Hematopoietic multipotent progenitor cell (in vitro differentiated cells): ENCODE measurements around the gene IL32. TPM values are rescaled to one million over a fixed set of nuclear protein-coding genes. Genes with fewer than 3 reads are reported as not detected.

Source experiments
- DNase-seq, 3 donors: peaks; one replicate each; pipeline ENCODE4 v3.0.0-alpha.2; 2011 to 2015; ENCODE audit warnings: low read depth in 2 of 3, low spot score in 2 of 3
- small RNA-seq: library from RNA; depleted of rRNA; stranded (forward); fragments of <200 nt; gene quantifications from one replicate; pipeline ENCODE3, GENCODE V24; 2012
- total RNA-seq: library from RNA; depleted of rRNA; stranded (reverse); fragments of >200 nt; gene quantifications from one replicate; pipeline ENCODE4 v1.2.3, GENCODE V29; 2012

IL32 gene
- total RNA-seq, 1 donor = 0.54 TPM

DNA sequence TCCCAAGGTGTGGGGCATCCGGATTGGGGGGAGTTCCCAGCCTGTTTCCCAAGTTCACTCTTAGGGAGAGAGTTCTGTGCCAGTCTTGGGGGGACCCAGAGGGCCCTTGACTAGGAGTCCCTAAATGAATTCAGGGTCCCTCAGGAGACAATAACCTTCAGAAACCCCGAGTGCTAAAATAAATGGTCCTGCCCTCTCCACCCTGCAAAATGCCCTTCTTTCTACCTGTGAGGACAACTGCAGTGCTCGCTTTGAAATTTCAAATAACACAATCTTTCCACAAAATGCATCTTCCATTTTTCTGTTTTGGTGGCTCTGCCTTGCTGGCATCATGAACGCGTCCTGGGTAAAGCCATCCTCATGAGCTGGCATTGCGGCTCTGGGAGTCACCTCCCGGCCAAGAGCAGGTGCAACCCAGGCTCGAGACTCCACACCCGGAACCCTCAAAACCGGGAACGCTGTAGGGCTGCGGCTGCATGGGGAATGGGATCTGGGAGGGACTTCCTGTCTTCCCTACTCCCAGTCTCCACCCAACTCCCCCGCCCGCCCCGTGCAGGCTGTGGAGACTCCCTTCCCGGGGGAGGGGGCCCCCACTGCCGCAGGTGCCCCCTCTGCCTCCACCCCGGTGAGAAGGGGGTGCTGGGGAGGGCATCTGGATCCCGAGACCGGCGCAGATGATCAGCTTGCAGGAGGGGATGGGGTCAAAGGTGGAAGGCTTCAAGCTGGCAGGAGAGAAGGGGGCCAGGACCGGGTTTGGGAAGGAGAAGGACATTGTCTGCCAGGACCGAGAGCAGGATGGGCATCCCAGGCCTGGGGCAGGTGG is 46.8 kb downstream of the IL32 start, which contains the start of gene ZNF205:
TSS of gene ZNF205 (plus strand) at position 529 of the 823 bp plus-strand sequence. CDS start 845 bp downstream, outside the sequence.
- no peak for DNase-seq

DNA sequence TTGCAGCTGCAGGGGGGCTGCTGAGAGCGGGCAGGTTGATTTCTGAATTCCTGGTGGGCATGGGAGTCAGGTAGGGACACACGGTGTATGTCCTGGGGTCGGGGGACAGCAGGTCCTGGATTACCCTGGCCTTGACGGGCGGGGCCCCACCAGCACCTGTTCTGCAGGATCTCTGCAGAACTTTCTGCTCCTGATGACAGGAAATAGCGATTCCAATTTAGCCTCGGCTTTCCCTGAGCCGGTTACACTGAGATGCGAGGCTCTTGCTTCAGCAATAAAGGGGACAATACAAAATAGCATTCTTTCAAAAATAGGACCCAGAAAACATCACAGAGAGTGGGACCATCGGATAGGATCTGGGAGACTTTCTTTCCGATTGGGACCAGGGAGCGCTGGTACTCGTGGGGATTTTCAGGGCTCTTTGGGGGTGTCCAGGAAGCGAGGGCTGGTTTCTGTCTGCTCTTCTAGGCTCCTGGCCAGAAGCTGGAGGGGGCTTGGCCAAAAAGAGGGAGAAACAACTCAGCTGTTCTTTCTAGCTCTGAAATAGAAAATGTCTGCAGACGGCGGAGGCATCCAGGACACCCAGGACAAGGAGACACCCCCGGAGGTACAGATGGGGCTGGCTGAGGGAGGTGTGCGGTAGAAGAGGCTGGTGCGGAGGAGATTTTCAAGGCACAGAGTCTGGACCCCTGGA is 47.6 kb downstream of the IL32 start:
- no peak for DNase-seq

DNA sequence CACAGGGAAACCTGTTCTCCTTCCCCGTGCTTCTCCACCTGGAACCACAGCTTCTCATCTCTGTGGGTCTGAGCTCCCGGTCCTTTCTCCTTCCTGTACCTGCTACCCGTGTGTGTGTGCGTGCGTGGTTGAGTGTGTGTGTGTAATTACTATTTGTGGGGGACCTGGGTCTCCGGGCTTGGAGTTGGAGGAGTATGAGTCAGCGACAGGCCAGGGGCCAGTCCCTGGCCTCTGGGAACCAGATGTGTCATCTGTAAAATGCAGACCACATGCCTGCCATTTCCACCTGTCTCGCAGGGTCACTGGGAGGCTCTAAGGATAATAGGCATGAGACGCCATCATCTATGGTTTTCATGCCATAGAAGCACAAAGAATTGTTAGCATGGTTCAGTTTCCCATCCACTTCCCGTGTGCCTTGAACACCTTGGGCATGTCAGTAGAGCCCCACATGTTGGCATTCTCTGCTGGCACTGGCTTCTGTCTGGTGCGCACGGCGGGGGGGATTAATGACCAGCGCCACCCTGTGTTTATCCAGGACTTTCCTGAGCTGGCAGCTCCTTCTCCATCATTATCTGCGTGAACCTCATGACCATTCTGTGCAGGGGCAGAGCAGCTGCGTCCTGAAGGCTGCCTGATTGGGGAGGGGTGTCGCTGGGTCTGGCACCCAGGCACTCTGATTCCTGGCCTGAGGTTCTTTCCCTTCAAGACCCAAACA is 48.5 kb downstream of the IL32 start:
- DNase-seq = no peak

DNA sequence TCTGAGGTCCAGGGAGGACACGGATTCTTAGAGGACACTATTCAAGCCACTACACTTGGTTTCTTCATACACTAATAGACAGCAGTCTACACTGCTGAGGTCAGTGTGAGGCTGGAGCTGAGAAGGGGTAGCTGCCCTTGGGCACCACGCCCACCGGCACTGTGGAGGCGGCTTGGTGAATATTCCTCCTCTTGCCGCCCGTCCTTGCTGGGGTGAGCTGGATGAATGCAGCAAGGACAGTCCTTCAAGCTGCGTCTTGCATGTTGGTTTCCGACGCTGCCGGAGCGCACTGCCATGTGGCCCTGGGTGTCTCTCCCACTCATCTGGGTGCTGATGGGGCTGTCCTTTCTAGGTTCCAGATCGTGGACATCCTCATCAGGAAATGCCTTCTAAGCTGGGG is 49.6 kb downstream of the IL32 start:
- no peak for DNase-seq

DNA sequence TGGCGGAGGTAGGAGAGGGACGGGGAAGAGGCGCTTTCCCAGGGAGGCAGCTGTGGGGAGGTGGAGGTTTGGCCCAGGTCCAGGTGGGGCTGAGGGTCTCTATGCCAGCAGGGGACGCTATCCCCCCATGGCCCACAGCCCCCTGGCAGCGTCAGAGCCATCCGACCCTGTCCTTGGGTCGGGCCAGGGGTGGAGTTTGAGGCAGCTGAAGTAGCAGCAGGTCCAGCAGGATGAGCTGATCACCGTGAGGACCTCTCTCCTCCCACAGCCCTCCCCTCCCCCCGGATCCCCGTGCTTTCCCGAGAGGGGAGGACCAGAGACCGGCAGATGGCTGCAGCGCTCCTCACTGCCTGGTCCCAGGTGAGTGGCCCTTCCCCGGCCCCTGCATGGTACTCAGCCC is 50.1 kb downstream of the IL32 start:
- no peak for DNase-seq

DNA sequence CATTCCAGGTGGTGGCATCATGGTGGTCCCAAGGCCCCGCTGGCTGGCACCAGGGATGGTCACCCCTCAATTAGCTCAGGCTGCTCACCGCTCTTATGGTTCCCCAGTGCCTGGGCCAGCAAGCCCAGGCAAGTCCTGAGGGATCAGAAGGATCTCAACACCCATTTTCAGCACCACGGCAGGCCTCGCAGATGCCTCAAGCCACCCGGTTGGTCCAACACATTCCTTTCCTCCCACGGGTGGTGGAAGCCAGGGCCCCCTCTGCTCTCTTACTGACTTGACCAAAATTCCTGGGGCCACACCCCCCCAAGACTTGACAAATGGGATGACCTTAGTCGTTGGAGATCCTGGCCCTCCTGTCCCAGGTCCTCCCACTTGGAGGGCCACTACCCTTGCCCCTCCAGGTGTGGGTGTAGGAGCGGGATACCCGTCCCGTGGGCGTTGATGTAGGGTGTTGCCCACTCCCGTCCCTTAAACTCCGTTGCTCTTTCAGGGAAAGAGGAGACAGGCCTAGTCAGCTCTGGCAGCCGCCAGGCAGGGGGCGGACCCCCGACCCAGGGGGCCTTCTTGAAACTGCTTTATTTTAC is 52.9 kb downstream of the IL32 start:
- DNase-seq = no peak

DNA sequence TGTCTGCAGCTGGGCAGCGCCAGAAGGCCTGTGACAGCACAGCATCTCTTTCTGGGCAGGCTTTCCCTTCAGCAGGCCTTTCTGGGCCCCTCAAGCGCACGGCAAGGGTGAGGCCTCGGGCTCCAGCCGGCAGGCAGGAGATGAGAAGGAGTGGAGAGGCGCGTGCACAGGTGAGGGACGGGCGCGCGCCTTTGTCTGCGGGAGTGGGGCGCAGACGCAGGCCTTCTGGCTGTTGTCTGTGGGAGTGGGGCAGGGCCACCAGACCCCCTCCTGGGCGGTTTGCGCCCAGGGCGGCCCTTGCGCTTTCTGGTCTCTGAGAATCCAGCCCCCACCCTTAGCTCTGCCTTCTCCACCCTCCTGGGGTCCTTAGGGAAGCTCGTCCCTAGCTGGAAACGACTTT is 53.4 kb downstream of the IL32 start:
- DNase-seq = no peak

Small RNAs within 50 kb of the gene (small RNA-seq; reads per million reads assigned to genes)
- gene RNU1-22P = not detected

Other genes starting within 250 kb of the IL32 start
- 27.2 TPM for gene PRSS21, start 248.4 kb upstream of the IL32 start, total RNA-seq
- gene ZG16B, start 235.3 kb upstream of the IL32 start, total RNA-seq = 4.3 TPM
- not detected for gene PRSS22, start 207.5 kb upstream of the IL32 start, total RNA-seq
- 54.1 TPM for gene FLYWCH2, start 182.4 kb upstream of the IL32 start, total RNA-seq
- 28.3 TPM for gene FLYWCH1, start 153.7 kb upstream of the IL32 start, total RNA-seq
- under 0.01 TPM for gene KREMEN2, start 101.4 kb upstream of the IL32 start, total RNA-seq
- 19.4 TPM for gene PAQR4, start 96.3 kb upstream of the IL32 start, total RNA-seq
- 7.3 TPM for gene PKMYT1, start 85.2 kb upstream of the IL32 start, total RNA-seq
- gene CLDN9, start 52.7 kb upstream of the IL32 start, total RNA-seq = 0.27 TPM
- 0.27 TPM for gene CLDN6, start 47.5 kb upstream of the IL32 start, total RNA-seq
- gene TNFRSF12A, start 45.3 kb upstream of the IL32 start, total RNA-seq = 7.8 TPM
- 17.8 TPM for gene HCFC1R1, start 41.7 kb upstream of the IL32 start, total RNA-seq
- gene THOC6, start 41.6 kb upstream of the IL32 start, total RNA-seq = 45.0 TPM
- not detected for gene BICDL2, start 28.7 kb upstream of the IL32 start, total RNA-seq
- 0.27 TPM for gene MMP25, start 19.1 kb upstream of the IL32 start, total RNA-seq
- under 0.01 TPM for gene ZSCAN10, start 33.7 kb downstream of the IL32 start, total RNA-seq
- gene ZNF205, start 46.9 kb downstream of the IL32 start, total RNA-seq = 4.8 TPM
- gene ZNF213, start 69.4 kb downstream of the IL32 start, total RNA-seq = 7.0 TPM
- gene OR1F1, start 122.6 kb downstream of the IL32 start, total RNA-seq = not detected
- 4.6 TPM for gene ZNF200, start 169.5 kb downstream of the IL32 start, total RNA-seq
- gene MEFV, start 191.0 kb downstream of the IL32 start, total RNA-seq = 0.81 TPM
- gene ZNF263, start 217.9 kb downstream of the IL32 start, total RNA-seq = 49.8 TPM
- gene TIGD7, start 239.8 kb downstream of the IL32 start, total RNA-seq = 5.7 TPM
- gene ZNF75A, start 239.9 kb downstream of the IL32 start, total RNA-seq = 21.0 TPM